CD4-positive, alpha-beta T cell treated with Interleukin-4 for 4 hours (primary cell): ENCODE data around the gene CDC42BPG.
"Not testable (repeated sequence)": the region's sequence is repeated elsewhere in the genome, so short reads cannot be mapped to it uniquely, and the experiment has no call there.

Source experiments
- DNase-seq: peaks from one replicate; pipeline ENCODE4 v3.0.0-alpha.2; 2020

The CDC42BPG gene

GRCh38 chr11:64848214-64848825 lies 3.9 kb upstream of the CDC42BPG start:
- no peak for DNase-seq

- DNase-seq = peak; percentile 86
These were observed 2.7 kb upstream of the CDC42BPG start for GRCh38 chr11:64846998-64847666.

- DNase-seq = not testable (repeated sequence)
These were observed 1.3 kb upstream of the CDC42BPG start for GRCh38 chr11:64845776-64846129.

- DNase-seq = no peak
These were observed 799 bp upstream of the CDC42BPG start for GRCh38 chr11:64845129-64845775.

- no peak for DNase-seq
These were observed 645 bp downstream of the CDC42BPG start for GRCh38 chr11:64843686-64844329.

GRCh38 chr11:64842851-64843685 lies 1.4 kb downstream of the CDC42BPG start:
- DNase-seq = no peak

GRCh38 chr11:64842366-64842759 lies 2.1 kb downstream of the CDC42BPG start:
- no peak for DNase-seq

GRCh38 chr11:64841592-64842365 lies 2.7 kb downstream of the CDC42BPG start:
- DNase-seq = no peak

- no peak for DNase-seq
These were observed 4.3 kb downstream of the CDC42BPG start for GRCh38 chr11:64839887-64840782.

GRCh38 chr11:64839335-64839734 lies 5.1 kb downstream of the CDC42BPG start:
- no peak for DNase-seq

- no peak for DNase-seq
These were observed 5.7 kb downstream of the CDC42BPG start for GRCh38 chr11:64838600-64839334.

GRCh38 chr11:64837887-64838351 lies 6.5 kb downstream of the CDC42BPG start:
- no peak for DNase-seq

GRCh38 chr11:64836448-64837072 lies 7.9 kb downstream of the CDC42BPG start:
- DNase-seq = no peak

GRCh38 chr11:64835616-64836447 lies 8.6 kb downstream of the CDC42BPG start:
- DNase-seq = no peak

GRCh38 chr11:64834723-64835615 lies 9.5 kb downstream of the CDC42BPG start:
- no peak for DNase-seq

- no peak for DNase-seq
These were observed 10.3 kb downstream of the CDC42BPG start for GRCh38 chr11:64834031-64834722.

GRCh38 chr11:64833509-64833908 lies 10.9 kb downstream of the CDC42BPG start:
- no peak for DNase-seq
